GM08714 (cell line): ENCODE data around the gene ELOF1.
A peak's percentile ranks its signal among the peaks of the same experiment; 100 is the strongest.
"Not testable (repeated sequence)": the region's sequence is repeated elsewhere in the genome, so short reads cannot be mapped to it uniquely, and the experiment has no call there.

ENCODE experiments used
- H3K4me3 ChIP-seq: fragments of 200-500 bp; sonication (Bioruptor generic); 2 replicates; pipeline ENCODE4 v1.5.1; 2014; ENCODE audit warnings: mild to moderate bottlenecking, low read length, inconsistent platforms
- ZNF274 ChIP-seq: IDR thresholded peaks from 2 replicates; pipeline ENCODE4 v1.6.1; 2012; ENCODE audit warnings: mild to moderate bottlenecking, low read depth, low read length

Gene ELOF1

GRCh38 chr19:11558881-11559828, at the start of gene ELOF1:
Gene ELOF1 (minus strand): TSS chr19:11559230. CDS start chr19:11554347, 4,883 bp downstream.
- H3K4me3 ChIP-seq, result peak within 1 kb of the TSS; percentile 98
- TF ChIP-seq ZNF274, result no peak

GRCh38 chr19:11606484-11606883, 47.5 kb upstream of the ELOF1 start:
- H3K4me3 ChIP-seq, result no peak overlapping the region
- no peak for TF ChIP-seq ZNF274

GRCh38 chr19:11599704-11600103, 40.7 kb upstream of the ELOF1 start:
- H3K4me3 ChIP-seq, result not testable (repeated sequence)

GRCh38 chr19:11598746-11599145, 39.7 kb upstream of the ELOF1 start:
- H3K4me3 ChIP-seq, result no peak overlapping the region; the same call in 1 of the 2 replicates
- no peak for TF ChIP-seq ZNF274

- TF ChIP-seq ZNF274, result no peak
- peak overlapping the region; percentile 89 for H3K4me3 ChIP-seq
These were observed 39.1 kb upstream of the ELOF1 start for GRCh38 chr19:11598103-11598483.

- peak within 1 kb of the TSS; percentile 89 for H3K4me3 ChIP-seq
- no peak for TF ChIP-seq ZNF274
These were observed 38.4 kb upstream of the ELOF1 start, which contains the start of gene ZNF627 for GRCh38 chr19:11597202-11598102. Gene ZNF627 (plus strand): TSS chr19:11597483. CDS start chr19:11597628, 145 bp downstream.

GRCh38 chr19:11596156-11596555, 37.1 kb upstream of the ELOF1 start:
- no peak overlapping the region for H3K4me3 ChIP-seq
- no peak for TF ChIP-seq ZNF274

GRCh38 chr19:11594084-11594483, 35.1 kb upstream of the ELOF1 start:
- no peak overlapping the region for H3K4me3 ChIP-seq
- no peak for TF ChIP-seq ZNF274

- no peak overlapping the region for H3K4me3 ChIP-seq
- no peak for TF ChIP-seq ZNF274
These were observed 29.1 kb upstream of the ELOF1 start for GRCh38 chr19:11587975-11588631.

GRCh38 chr19:11587302-11587974, 28.4 kb upstream of the ELOF1 start:
- no peak for TF ChIP-seq ZNF274
- no peak overlapping the region for H3K4me3 ChIP-seq

- H3K4me3 ChIP-seq, result no peak overlapping the region
- no peak for TF ChIP-seq ZNF274
These were observed 27.3 kb upstream of the ELOF1 start for GRCh38 chr19:11586331-11586730.

GRCh38 chr19:11581740-11582139, 22.7 kb upstream of the ELOF1 start:
- TF ChIP-seq ZNF274, result no peak
- peak overlapping the region; percentile 7; the same call in 1 of the 2 replicates for H3K4me3 ChIP-seq

GRCh38 chr19:11580116-11580515, 21.1 kb upstream of the ELOF1 start:
- no peak for TF ChIP-seq ZNF274
- H3K4me3 ChIP-seq, result no peak overlapping the region
